HG02571 (cell line): ENCODE data around the gene RYR2.
"Not testable (repeated sequence)": the region's sequence is repeated elsewhere in the genome, so short reads cannot be mapped to it uniquely, and the experiment has no call there.

Experiments
- ATAC-seq: cut with Tn5 transposase; IDR thresholded peaks from one replicate; pipeline ENCODE4 v1.9.1; 2021; ENCODE audit warnings: mild to moderate bottlenecking, moderate library complexity; ENCODE audit not compliant: unreplicated experiment

The RYR2 gene

DNA sequence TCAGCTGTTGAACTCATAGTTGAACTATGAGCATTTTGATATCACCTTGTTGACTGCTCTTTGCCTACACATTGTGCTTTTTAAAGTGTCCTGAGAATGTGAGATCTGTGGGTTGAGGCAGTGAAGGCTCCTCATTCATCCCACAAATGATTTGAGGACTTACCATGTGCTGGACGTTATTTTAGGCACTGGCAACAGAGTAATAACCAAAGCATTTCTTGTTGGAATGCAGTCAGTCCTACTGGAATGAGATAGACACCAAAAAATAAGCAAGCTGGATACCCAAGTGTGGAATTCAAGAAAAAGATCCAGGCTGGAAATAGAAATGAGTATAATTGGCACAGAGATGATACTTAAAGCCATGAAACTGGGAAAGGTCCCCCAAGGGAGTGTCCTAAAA lies 775.3 kb downstream of the RYR2 start:
- no peak for ATAC-seq

GRCh38 chr1:237820634-237821033 lies 778.6 kb downstream of the RYR2 start:
- ATAC-seq: not testable (repeated sequence)

DNA sequence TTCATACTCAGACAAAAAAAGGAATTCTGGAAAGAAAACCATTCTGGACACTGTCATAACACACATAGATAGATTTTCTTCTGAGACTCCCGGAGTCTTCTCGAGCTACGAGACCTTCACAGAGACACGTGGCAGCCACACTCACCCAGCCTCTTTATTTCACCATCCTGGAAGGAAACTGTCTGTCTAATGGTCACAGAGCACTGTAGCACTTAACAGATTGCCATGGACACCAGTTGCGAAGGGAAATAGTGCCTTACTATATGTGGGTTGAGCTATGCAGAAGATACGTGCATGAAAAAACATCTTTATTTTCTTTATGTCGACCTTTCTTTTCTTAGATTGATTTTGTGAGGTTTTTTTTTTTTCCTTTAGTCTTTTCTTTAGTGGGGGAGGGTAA lies 790.9 kb downstream of the RYR2 start:
- no peak for ATAC-seq

- no peak for ATAC-seq
Measured at GRCh38 chr1:237834048-237834447, 792.1 kb downstream of the RYR2 start.

DNA sequence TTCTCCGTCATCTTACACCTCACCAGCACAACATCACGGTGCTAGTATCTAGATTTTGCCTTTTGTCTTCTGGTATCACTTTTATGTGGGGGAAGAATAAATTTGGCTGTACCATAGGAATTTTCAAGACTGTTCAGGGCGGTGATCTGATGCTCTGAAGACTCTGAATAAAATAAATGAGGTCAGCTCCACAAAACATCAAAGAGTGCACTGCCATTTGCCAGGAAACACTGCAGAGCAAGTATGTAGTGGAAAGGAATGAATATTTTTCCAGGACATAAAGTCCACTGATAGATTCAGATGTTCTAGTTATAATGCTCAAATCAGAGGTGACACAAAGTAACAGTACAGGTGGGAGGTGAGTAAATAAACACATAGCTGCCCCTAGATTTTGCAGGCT lies 792.5 kb downstream of the RYR2 start:
- no peak for ATAC-seq

DNA sequence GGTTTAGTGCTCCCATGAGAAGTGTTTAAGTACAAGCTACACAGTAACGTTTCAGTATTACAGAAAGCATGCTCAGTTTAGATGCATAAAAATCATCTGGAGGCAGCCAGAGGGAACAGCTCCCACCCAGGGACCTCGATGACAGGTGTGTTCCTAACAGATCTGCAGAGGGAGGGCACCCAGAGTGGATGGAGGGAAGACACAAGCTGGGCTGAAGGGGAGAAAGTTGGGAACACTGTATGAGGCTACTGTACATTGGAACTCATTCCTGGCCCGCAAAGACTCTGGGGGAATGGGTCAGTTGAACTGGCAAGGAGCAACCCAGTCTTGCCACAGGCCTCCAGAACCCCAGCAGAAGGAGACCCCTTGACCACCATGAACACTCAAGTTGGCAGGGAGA lies 796.3 kb downstream of the RYR2 start:
- no peak for ATAC-seq

- ATAC-seq: no peak
Measured at GRCh38 chr1:237838904-237839534, 797.0 kb downstream of the RYR2 start.

- no peak for ATAC-seq
Measured at GRCh38 chr1:237841485-237841884, 799.5 kb downstream of the RYR2 start.

DNA sequence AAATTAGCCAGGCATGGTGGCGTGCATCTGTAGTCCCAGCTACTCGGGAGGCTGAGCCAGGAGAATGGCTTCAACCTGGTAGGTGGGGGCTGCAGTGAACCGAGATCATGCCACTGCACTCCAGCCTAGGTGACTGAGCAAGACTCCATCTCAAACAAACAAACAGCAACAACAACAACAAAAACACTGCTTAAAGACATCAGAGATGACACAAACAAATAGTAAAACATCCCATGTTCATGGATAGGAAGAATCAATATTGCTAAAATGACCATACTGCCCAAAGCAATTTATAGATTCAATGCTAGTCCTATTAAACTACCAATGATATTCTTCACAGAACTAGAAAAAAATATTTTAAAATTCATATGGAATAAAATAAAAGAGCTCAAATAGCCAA lies 801.5 kb downstream of the RYR2 start:
- ATAC-seq: not testable (repeated sequence)

GRCh38 chr1:237851210-237851845 lies 809.3 kb downstream of the RYR2 start:
- ATAC-seq: no peak

GRCh38 chr1:237852342-237852741 lies 810.4 kb downstream of the RYR2 start:
- no peak for ATAC-seq

GRCh38 chr1:237857455-237857854 lies 815.5 kb downstream of the RYR2 start:
- no peak for ATAC-seq

DNA sequence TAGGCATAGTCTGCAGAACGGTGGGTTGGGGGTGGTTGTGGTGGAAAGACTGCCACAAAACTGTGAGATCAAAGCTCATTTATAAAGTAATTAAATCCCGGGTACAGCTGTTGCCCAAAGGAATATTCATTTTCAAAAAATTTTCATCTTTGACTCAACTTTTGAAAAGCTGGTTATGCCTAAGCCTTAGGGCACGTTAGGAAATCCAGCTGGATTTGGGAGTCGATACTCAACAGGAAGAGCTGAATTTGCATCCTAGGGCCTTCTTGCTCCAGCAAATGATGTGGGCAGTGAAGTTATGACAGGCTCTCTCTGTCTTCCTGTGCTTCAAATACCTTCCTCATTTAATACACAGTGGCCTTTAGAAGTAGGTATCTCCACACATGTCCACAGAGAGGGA lies 817.0 kb downstream of the RYR2 start:
- ATAC-seq: no peak

DNA sequence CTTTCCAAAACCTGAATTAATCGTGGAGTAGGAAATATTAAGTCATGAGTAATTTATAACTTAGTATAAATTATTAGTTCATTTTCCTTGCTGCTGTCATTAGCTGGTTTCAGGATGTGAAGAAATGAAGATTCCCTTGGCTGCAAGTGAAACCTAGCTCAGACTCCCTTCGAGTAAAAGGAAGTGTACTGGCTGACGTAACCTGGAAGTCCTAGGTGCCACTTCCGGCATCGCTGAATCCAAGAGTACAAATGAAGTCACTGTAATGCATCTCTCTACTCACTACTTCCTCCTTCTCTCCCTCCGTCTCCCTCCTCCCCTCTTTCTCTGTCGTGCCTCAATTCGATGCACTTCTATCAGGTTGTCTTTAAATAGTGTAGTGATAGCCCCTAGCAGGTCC lies 820.0 kb downstream of the RYR2 start:
- no peak for ATAC-seq

DNA sequence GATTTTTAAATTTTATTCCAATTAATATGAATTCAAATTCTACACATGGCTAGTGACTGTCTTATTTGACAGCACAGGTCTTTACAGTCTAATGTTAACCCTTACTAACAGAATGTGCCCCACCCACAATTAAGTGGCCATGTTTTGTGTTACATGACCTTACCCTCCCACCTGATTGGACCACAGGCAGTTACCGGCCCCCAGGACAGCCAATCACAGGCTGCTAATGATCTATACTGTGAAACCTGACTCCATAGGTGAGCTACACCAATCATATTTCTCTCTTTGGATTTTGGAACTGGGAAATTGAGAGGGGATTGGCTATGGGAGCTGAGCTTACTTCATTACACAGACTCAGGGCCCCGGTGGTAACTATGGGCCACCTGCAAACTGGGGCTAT lies 821.2 kb downstream of the RYR2 start:
- no peak for ATAC-seq

- ATAC-seq: no peak
Measured at GRCh38 chr1:237864338-237865244, 822.6 kb downstream of the RYR2 start.

GRCh38 chr1:237867380-237867888 lies 825.5 kb downstream of the RYR2 start:
- ATAC-seq: no peak

DNA sequence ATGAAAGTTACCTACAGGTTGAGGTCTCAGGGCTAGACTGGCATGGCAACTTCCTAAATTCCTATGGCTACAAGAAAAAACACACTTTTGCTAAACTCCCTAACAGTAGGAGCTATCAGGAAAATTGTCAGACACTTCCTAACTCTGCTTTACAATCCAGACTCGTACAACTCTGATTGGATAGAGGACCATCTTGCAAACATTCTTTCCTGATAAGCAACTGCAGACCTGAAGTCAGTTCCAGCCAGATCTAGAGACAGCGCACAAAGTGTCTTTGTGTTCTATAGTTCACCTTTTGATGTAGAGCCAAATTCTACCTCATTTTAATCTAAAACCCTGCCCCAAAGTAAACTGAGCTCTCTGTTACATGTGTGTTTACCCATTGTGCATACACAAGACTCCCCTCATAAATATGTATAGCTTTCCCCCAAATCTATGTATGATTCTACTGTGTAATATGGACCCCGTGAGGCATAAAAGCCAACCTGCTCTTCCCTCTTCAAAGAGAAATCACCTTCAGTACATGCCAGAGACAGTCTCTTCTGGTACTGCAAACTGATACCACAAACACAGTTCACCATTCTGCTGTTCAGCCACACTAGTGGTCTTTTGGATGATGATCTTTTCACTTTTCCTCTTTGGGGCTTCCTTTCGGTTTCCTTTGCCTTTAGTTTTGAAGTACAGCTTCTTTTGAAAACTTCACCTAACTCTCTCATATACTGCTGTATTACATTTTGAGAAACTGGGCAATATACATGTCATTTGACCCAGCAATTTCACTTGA lies 827.0 kb downstream of the RYR2 start:
- no peak for ATAC-seq

GRCh38 chr1:237873487-237874211 lies 831.7 kb downstream of the RYR2 start:
- ATAC-seq: no peak

GRCh38 chr1:237875291-237875690 lies 833.3 kb downstream of the RYR2 start:
- no peak for ATAC-seq
